ENCODE results near the gene SLC27A1.

The SLC27A1 gene

DNA sequence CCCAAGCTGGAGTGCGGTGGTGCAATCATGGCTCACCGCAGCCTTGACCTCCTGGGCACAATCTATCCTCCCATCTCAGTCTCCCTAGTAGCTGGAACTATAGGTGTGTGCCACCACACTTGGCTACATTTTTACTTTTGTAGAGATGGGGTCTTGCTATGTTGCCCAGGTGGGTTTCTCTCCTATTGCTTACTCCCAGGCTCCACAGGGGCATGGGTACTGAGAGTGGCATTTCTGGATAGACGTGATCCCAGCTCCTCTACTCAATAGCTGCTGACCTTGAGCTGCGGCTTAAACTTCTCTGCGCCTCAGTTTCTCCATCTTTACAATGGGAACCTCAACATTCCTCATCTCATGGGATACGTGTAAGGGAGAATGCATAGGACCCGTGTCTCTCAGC is 38.9 kb upstream of the SLC27A1 start:
- no peak overlapping the region for H3K4me3 Mint-ChIP-seq
- H3K9me3 Mint-ChIP-seq, result no peaks in the 10 kb centered on the region
- H3K36me3 Mint-ChIP-seq (ENCODE audit: low read depth), result no peaks in the 10 kb centered on the region
- TF ChIP-seq, protein P1, sequence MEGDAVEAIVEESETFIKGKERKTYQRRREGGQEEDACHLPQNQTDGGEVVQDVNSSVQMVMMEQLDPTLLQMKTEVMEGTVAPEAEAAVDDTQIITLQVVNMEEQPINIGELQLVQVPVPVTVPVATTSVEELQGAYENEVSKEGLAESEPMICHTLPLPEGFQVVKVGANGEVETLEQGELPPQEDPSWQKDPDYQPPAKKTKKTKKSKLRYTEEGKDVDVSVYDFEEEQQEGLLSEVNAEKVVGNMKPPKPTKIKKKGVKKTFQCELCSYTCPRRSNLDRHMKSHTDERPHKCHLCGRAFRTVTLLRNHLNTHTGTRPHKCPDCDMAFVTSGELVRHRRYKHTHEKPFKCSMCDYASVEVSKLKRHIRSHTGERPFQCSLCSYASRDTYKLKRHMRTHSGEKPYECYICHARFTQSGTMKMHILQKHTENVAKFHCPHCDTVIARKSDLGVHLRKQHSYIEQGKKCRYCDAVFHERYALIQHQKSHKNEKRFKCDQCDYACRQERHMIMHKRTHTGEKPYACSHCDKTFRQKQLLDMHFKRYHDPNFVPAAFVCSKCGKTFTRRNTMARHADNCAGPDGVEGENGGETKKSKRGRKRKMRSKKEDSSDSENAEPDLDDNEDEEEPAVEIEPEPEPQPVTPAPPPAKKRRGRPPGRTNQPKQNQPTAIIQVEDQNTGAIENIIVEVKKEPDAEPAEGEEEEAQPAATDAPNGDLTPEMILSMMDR (IDR thresholded peaks at IDR 0.05; ENCODE audit: unreplicated experiment in 3 of 3), result no peak
- peaks cover 11% of the 10 kb centered on the region for H3K4me1 Mint-ChIP-seq
- peaks cover 3% of the 10 kb centered on the region for H3K27me3 Mint-ChIP-seq (ENCODE audit: low read depth)
- H3K27ac Mint-ChIP-seq, result no peak overlapping the region

DNA sequence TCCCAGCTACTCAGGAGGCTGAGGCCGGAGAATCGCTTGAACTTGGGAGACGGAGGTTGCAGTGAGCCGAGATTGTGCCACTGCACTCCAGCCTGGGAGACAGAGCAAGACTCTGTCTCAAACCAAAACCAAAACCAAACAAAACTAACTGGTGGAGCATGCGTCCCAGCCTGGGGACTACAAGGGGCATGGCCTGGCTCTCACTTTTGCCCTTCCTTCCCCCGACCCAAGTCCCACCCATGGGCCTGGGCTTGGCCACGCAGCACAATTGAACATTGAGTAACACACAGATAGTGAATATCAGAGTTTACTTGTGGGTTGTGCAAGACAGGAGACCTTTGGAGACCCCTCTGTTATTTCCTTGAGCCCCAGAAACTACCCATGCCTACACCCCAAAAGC is 35.1 kb upstream of the SLC27A1 start:
- H3K4me1 Mint-ChIP-seq, result no peaks in the 10 kb centered on the region
- no peaks in the 10 kb centered on the region for H3K36me3 Mint-ChIP-seq (ENCODE audit: low read depth)
- TF ChIP-seq, protein P1 (IDR thresholded peaks at IDR 0.05; ENCODE audit: unreplicated experiment in 3 of 3), result no peak
- H3K4me3 Mint-ChIP-seq, result no peak overlapping the region
- H3K9me3 Mint-ChIP-seq, result no peaks in the 10 kb centered on the region
- no peak overlapping the region for H3K27ac Mint-ChIP-seq
- H3K27me3 Mint-ChIP-seq (ENCODE audit: low read depth), result peaks cover 3% of the 10 kb centered on the region

DNA sequence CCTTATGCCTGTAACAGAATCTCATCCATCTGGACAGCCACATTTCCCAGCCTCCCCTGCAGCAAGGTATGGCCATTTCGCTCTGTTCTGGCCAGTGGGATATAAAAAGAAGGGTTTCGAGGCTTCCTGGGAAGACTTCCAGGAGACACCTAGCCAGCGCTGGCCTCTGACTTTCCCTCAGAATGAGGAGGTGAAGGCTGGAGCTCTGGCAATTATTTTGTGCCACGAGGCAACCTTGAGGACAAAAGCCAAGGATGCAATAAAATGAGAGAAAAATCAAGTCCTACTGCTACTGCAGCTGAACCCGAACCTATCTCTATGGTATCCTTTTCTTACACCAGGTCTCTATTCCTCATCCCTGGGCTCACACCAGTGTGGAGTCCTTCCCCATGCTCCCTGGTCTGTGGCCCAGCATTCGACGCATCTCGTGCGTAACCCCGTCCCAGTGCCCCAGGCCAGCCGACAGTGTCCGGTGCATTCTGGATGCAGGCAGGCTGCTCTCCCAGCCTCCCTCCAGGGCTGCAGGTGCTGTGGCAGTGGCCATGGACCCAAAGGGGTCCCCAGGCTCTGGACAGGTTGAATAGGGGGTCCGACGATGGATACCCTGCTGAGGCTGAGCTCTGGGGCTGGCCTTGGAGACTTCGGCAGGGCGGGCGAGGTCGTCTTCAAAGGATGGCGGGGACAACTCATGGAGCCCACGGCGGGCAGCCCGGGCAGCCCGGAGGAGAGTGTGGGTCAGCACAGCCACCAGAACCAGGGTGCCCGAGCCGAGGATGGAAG is 34.0 kb upstream of the SLC27A1 start:
- H3K4me3 Mint-ChIP-seq, result no peak overlapping the region
- peaks cover under 1% of the 10 kb centered on the region for H3K4me1 Mint-ChIP-seq
- TF ChIP-seq, protein P1 (IDR thresholded peaks at IDR 0.05; ENCODE audit: unreplicated experiment in 3 of 3), result no peak
- no peak overlapping the region for H3K27ac Mint-ChIP-seq
- peaks cover 3% of the 10 kb centered on the region for H3K27me3 Mint-ChIP-seq (ENCODE audit: low read depth)
- no peaks in the 10 kb centered on the region for H3K36me3 Mint-ChIP-seq (ENCODE audit: low read depth)
- H3K9me3 Mint-ChIP-seq, result no peaks in the 10 kb centered on the region

DNA sequence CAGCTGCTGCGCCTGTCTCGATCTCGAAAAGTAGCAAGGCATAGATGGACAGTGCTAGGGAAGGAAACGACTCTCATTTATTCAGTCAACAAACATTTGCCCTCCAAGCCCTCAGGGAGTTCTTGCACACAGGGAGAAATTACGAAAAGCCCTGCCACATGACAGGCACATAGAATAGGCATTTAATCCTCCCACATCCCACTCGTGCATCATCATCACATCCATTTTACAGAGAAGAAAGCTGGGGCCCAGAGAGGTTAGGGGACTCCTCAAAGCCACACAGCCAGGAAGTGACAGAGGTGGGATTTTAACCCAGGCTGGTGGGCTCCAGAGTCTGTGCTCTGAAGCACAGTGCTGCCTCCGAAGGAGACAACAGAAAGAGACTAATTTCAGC is 33.5 kb upstream of the SLC27A1 start:
- Mint-ChIP-seq H3K36me3 (ENCODE audit: low read depth) (no peaks in the 10 kb centered on the region), H3K9me3 (no peaks in the 10 kb centered on the region), H3K4me1 (peaks cover 7% of the 10 kb centered on the region), H3K27ac (no peak overlapping the region), H3K27me3 (ENCODE audit: low read depth) (peaks cover 3% of the 10 kb centered on the region), H3K4me3 (no peak overlapping the region)
- TF ChIP-seq, protein P1 (IDR thresholded peaks at IDR 0.05; ENCODE audit: unreplicated experiment in 3 of 3), result no peak

DNA sequence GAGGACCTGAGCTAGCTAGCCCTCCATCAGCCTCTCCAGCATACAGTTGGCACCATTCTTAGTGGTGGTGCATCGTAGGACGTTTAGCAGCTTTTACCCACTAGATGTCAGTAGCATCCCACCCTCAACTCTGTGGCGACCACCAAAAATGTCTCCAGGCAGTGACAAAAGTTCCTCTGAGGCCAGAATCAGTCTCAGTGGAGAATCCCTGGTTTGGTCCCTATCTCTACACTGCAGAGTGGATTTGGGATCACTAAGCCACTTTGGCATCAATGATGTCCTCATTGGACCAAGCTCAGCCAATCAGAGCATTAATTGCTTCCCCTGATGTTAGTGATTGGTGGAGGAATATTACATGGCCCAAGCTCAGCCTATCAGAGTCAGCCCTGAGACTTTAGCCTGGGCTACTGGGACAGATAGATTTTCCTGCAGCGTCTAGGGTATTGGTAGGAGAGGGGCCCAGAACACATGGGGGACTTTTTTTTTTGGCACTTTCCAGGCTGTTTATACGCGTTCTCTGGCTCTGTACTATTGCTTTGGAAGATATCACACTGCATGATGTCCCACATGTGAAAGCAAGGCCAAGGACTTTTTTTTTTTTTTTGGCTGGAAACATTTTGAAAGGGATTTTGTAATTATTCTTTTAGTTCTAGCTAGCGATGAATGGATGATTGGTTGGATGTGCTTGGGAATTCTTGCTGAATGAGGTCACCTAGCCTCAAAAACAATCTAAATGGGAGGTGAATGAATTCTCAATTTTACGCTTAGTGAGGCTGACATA is 28.9 kb upstream of the SLC27A1 start:
- Mint-ChIP-seq H3K27me3 (ENCODE audit: low read depth) (no peaks in the 10 kb centered on the region), H3K9me3 (no peaks in the 10 kb centered on the region), H3K4me1 (peaks cover 7% of the 10 kb centered on the region), H3K27ac (no peak overlapping the region), H3K36me3 (ENCODE audit: low read depth) (no peaks in the 10 kb centered on the region), H3K4me3 (no peak overlapping the region)
- TF ChIP-seq, protein P1 (IDR thresholded peaks at IDR 0.05; ENCODE audit: unreplicated experiment in 3 of 3), result peak; percentile 45 to 62 (median 51)
